ENCODE results near the gene DCTPP1. TPM values are rescaled to one million over a fixed set of nuclear protein-coding genes. Genes with fewer than 3 reads are reported as not detected.

DCTPP1 gene
- polyA plus RNA-seq, 1 donor from 2014 or later, result 47.3 TPM

- no peaks in the 10 kb centered on the region for H3K27me3 ChIP-seq (ENCODE audit: insufficient read depth, low read depth, low read length)
- H3F3A ChIP-seq (ENCODE audit: insufficient read depth, low read length, poor library complexity, severe bottlenecking), result peaks cover 2% of the 10 kb centered on the region
- no peaks in the 10 kb centered on the region for H3K79me2 ChIP-seq (replicated peaks; ENCODE audit: insufficient read depth, low read length)
- no peak overlapping the region for H3K4me3 ChIP-seq (ENCODE audit: low read length)
- no peak overlapping the region for H3K9ac ChIP-seq (ENCODE audit: low read length)
- H3K36me3 ChIP-seq (ENCODE audit: insufficient read depth, low read length), result no peaks in the 10 kb centered on the region
- no peak for TF ChIP-seq MXI1 (conservative IDR thresholded peaks at IDR 0.05; ENCODE audit: poor library complexity, severe bottlenecking)
- no peaks in the 10 kb centered on the region for H4K20me1 ChIP-seq (ENCODE audit: insufficient read depth)
- no peak overlapping the region for H3K4me2 ChIP-seq (ENCODE audit: low read length)
- no peaks in the 10 kb centered on the region for H3K9me2 ChIP-seq (ENCODE audit: insufficient read depth, low read length)
- H3K9me3 ChIP-seq (ENCODE audit: low read length), result no peaks in the 10 kb centered on the region
- H2AFZ ChIP-seq (ENCODE audit: low read depth, low read length), result no peak overlapping the region
- H3K27ac ChIP-seq (ENCODE audit: low read length), result no peak overlapping the region
Observed at GRCh38 chr16:30416047-30416603, 13.7 kb downstream of the DCTPP1 start.

GRCh38 chr16:30414159-30414558, 15.7 kb downstream of the DCTPP1 start:
- H3K4me2 ChIP-seq (ENCODE audit: low read length), result no peak overlapping the region
- no peaks in the 10 kb centered on the region for H3K27me3 ChIP-seq (ENCODE audit: insufficient read depth, low read depth, low read length)
- H2AFZ ChIP-seq (ENCODE audit: low read depth, low read length), result no peak overlapping the region
- no peaks in the 10 kb centered on the region for H3K9me2 ChIP-seq (ENCODE audit: insufficient read depth, low read length)
- H3K4me3 ChIP-seq (ENCODE audit: low read length), result no peak overlapping the region
- H3K79me2 ChIP-seq (replicated peaks; ENCODE audit: insufficient read depth, low read length), result no peaks in the 10 kb centered on the region
- no peaks in the 10 kb centered on the region for H3K9me3 ChIP-seq (ENCODE audit: low read length)
- H3K27ac ChIP-seq (ENCODE audit: low read length), result no peak overlapping the region
- no peak for TF ChIP-seq REST (IDR thresholded peaks at IDR 0.05; ENCODE audit: borderline replicate concordance)
- TF ChIP-seq EP300 (conservative IDR thresholded peaks at IDR 0.05; ENCODE audit: poor library complexity, severe bottlenecking), result no peak
- TF ChIP-seq RAD21 (conservative IDR thresholded peaks at IDR 0.05), result no peak
- TF ChIP-seq MXI1 (conservative IDR thresholded peaks at IDR 0.05; ENCODE audit: poor library complexity, severe bottlenecking), result no peak
- no peak for TF ChIP-seq TAF1 (IDR thresholded peaks at IDR 0.05; ENCODE audit: low read depth)
- no peak for TF ChIP-seq POLR2AphosphoS5 (IDR thresholded peaks at IDR 0.05)
- TF ChIP-seq, protein P1, sequence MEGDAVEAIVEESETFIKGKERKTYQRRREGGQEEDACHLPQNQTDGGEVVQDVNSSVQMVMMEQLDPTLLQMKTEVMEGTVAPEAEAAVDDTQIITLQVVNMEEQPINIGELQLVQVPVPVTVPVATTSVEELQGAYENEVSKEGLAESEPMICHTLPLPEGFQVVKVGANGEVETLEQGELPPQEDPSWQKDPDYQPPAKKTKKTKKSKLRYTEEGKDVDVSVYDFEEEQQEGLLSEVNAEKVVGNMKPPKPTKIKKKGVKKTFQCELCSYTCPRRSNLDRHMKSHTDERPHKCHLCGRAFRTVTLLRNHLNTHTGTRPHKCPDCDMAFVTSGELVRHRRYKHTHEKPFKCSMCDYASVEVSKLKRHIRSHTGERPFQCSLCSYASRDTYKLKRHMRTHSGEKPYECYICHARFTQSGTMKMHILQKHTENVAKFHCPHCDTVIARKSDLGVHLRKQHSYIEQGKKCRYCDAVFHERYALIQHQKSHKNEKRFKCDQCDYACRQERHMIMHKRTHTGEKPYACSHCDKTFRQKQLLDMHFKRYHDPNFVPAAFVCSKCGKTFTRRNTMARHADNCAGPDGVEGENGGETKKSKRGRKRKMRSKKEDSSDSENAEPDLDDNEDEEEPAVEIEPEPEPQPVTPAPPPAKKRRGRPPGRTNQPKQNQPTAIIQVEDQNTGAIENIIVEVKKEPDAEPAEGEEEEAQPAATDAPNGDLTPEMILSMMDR (IDR thresholded peaks at IDR 0.05; ENCODE audit: poor library complexity, severe bottlenecking), result no peak
- no peak for TF ChIP-seq SMC3 (conservative IDR thresholded peaks at IDR 0.05; ENCODE audit: poor library complexity)
- H3K36me3 ChIP-seq (ENCODE audit: insufficient read depth, low read length), result no peaks in the 10 kb centered on the region
- no peak overlapping the region for H3K9ac ChIP-seq (ENCODE audit: low read length)
- no peaks in the 10 kb centered on the region for H4K20me1 ChIP-seq (ENCODE audit: insufficient read depth)
- peaks cover 2% of the 10 kb centered on the region for H3F3A ChIP-seq (ENCODE audit: insufficient read depth, low read length, poor library complexity, severe bottlenecking)
